Left colon (tissue), 2 donors: ENCODE data around the gene COL11A2. TPM values are rescaled to one million over a fixed set of nuclear protein-coding genes. Genes with fewer than 3 reads are reported as not detected.

Experiments used
- ATAC-seq: fragments of 200-7000 bp; cut with Tn5 transposase; one replicate; pipeline ENCODE4 v1.9.1; 2020; ENCODE audit warnings: mild to moderate bottlenecking, moderate library complexity
- DNase-seq, 2 donors: peaks; one replicate each; pipeline ENCODE4 v3.0.0-alpha.2; 2020
- intact Hi-C, 2 donors: fragments of 100-400 bp; cut with DNase I in 1 of 2; cut with micrococcal nuclease in 1 of 2; formaldehyde crosslinking; loops; one replicate each; pipeline versions ENCODE4 v1.11.2 to v1.14.0; 2022; cut with DNase I, micrococcal nuclease
- total RNA-seq, 2 donors: library from RNA; stranded (reverse); fragmentation: NEBNext Ultra II Directional; extraction: Animal tissue kit (Norgen Biotek cat#: 25700); gene quantifications; one replicate each; pipeline ENCODE4 v1.2.1, GENCODE V29; 2021
- donor health status: DM: no; HTN: no; CAD: no.
- donor health status: DM: yes; HTN: yes; CAD: no.

COL11A2 gene
- total RNA-seq, 2 donors from 2014 or later, result 0.45 to 0.55 TPM

GRCh38 chr6:33176906-33177305 lies 15.4 kb downstream of the COL11A2 start:
- intact Hi-C loops, result no loop called here
- DNase-seq, result no peak
- ATAC-seq, result no peak

GRCh38 chr6:33175436-33176069 lies 16.7 kb downstream of the COL11A2 start:
- DNase-seq (no peak), ATAC-seq (no peak)
- intact Hi-C loops, result no loop called here

GRCh38 chr6:33174784-33175183 lies 17.5 kb downstream of the COL11A2 start:
- intact Hi-C loops, result no loop called here
- ATAC-seq, result no peak
- no peak for DNase-seq

- no peak for ATAC-seq
- DNase-seq, result no peak
- intact Hi-C loops, result no loop called here
These were observed 18.6 kb downstream of the COL11A2 start for GRCh38 chr6:33173535-33174180.

GRCh38 chr6:33172688-33173534 lies 19.4 kb downstream of the COL11A2 start:
- ATAC-seq (peak; percentile 71), DNase-seq (no peak)
- intact Hi-C loops, result no loop called here

GRCh38 chr6:33171880-33172687 lies 20.2 kb downstream of the COL11A2 start:
- intact Hi-C loops, result no loop called here
- no peak for ATAC-seq
- DNase-seq, result no peak

- ATAC-seq, result no peak
- intact Hi-C loops, result no loop called here
- no peak for DNase-seq
These were observed 21.0 kb downstream of the COL11A2 start for GRCh38 chr6:33171016-33171879.

GRCh38 chr6:33170176-33171015 lies 21.9 kb downstream of the COL11A2 start:
- DNase-seq (no peak), ATAC-seq (no peak)
- intact Hi-C loops, result no loop called here

- intact Hi-C loops, result no loop called here
- ATAC-seq, result no peak
- DNase-seq, result no peak
These were observed 22.7 kb downstream of the COL11A2 start for GRCh38 chr6:33169291-33170175.

GRCh38 chr6:33168639-33169038 lies 23.6 kb downstream of the COL11A2 start:
- ATAC-seq (no peak), DNase-seq (no peak)
- intact Hi-C loops, result no loop called here

- intact Hi-C loops, result no loop called here
- DNase-seq (no peak), ATAC-seq (no peak)
These were observed 24.0 kb downstream of the COL11A2 start for GRCh38 chr6:33168284-33168601.

GRCh38 chr6:33167374-33168283 lies 24.6 kb downstream of the COL11A2 start:
- intact Hi-C loops, result no loop called here
- DNase-seq, result no peak
- ATAC-seq, result no peak

GRCh38 chr6:33166811-33167210 lies 25.5 kb downstream of the COL11A2 start:
- DNase-seq (no peak), ATAC-seq (no peak)
- intact Hi-C loops, result no loop called here

- ATAC-seq, result no peak
- intact Hi-C loops, result no loop called here
- no peak for DNase-seq
These were observed 25.9 kb downstream of the COL11A2 start for GRCh38 chr6:33166363-33166762.

- DNase-seq (no peak), ATAC-seq (no peak)
- intact Hi-C loops, result no loop called here
These were observed 26.5 kb downstream of the COL11A2 start for GRCh38 chr6:33165581-33166258.
